HG02678 (cell line): ENCODE results near the gene PTPRC.
"Not testable (repeated sequence)": the region's sequence is repeated elsewhere in the genome, so short reads cannot be mapped to it uniquely, and the experiment has no call there.

Experiments used
- ATAC-seq: cut with Tn5 transposase; IDR thresholded peaks from one replicate; pipeline ENCODE4 v1.9.1; 2021; ENCODE audit warnings: mild to moderate bottlenecking, moderate library complexity; ENCODE audit not compliant: unreplicated experiment

The PTPRC gene, protein sequence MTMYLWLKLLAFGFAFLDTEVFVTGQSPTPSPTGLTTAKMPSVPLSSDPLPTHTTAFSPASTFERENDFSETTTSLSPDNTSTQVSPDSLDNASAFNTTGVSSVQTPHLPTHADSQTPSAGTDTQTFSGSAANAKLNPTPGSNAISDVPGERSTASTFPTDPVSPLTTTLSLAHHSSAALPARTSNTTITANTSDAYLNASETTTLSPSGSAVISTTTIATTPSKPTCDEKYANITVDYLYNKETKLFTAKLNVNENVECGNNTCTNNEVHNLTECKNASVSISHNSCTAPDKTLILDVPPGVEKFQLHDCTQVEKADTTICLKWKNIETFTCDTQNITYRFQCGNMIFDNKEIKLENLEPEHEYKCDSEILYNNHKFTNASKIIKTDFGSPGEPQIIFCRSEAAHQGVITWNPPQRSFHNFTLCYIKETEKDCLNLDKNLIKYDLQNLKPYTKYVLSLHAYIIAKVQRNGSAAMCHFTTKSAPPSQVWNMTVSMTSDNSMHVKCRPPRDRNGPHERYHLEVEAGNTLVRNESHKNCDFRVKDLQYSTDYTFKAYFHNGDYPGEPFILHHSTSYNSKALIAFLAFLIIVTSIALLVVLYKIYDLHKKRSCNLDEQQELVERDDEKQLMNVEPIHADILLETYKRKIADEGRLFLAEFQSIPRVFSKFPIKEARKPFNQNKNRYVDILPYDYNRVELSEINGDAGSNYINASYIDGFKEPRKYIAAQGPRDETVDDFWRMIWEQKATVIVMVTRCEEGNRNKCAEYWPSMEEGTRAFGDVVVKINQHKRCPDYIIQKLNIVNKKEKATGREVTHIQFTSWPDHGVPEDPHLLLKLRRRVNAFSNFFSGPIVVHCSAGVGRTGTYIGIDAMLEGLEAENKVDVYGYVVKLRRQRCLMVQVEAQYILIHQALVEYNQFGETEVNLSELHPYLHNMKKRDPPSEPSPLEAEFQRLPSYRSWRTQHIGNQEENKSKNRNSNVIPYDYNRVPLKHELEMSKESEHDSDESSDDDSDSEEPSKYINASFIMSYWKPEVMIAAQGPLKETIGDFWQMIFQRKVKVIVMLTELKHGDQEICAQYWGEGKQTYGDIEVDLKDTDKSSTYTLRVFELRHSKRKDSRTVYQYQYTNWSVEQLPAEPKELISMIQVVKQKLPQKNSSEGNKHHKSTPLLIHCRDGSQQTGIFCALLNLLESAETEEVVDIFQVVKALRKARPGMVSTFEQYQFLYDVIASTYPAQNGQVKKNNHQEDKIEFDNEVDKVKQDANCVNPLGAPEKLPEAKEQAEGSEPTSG (N-terminal part only)

GRCh38 chr1:198638894-198639635 is at the start of gene PTPRC:
Gene PTPRC, plus strand, starts transcription at chr1:198639040. Its CDS starts 229 bp downstream, at chr1:198639269.
- ATAC-seq = peak; percentile 67

- ATAC-seq = no peak
These were observed 48.4 kb upstream of the PTPRC start for GRCh38 chr1:198590454-198590853.

DNA sequence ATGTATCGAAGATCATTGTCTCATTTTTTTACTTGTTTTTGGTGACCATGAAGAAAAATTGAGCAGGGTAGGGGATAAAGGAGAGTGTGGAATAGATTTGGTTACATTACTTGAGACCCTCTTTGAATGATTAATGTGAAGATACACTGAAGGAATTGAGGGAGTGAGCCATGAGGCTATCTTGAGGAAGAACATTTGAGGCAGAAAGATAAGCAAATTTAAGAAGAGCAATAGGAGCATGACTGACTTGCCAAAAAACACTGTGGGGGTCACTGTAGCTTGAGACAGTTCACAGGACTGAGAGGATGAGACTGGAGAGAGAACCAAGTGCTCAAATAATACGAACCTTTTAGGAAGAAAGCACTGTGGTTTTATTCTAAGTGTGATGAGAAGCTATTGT is 43.1 kb upstream of the PTPRC start:
- no peak for ATAC-seq

GRCh38 chr1:198597690-198598430 is 41.0 kb upstream of the PTPRC start:
- ATAC-seq = peak; percentile 45

GRCh38 chr1:198598796-198599321 is 40.0 kb upstream of the PTPRC start:
- peak; percentile 66 for ATAC-seq

- ATAC-seq = no peak
These were observed 39.1 kb upstream of the PTPRC start for GRCh38 chr1:198599749-198600148.

GRCh38 chr1:198600906-198601305 is 37.9 kb upstream of the PTPRC start:
- ATAC-seq = no peak

DNA sequence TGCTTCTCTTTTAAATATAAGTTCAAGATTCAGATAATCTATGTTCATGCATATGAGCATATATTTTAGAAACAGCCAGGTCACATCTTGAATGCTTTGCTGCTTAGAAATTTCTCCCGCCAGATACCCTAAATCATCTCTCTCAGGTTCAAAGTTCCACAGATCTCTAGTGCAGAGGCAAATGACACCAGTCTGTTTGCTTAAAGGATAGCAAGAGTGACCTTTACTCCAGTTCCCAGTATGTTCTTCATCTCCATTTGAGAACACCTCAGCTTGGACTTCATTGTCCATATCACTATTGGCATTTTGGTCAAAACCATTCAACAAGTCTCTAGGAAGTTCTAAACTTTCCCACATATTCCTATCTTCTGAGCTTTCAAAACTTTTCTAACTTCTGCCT is 37.5 kb upstream of the PTPRC start:
- ATAC-seq = not testable (repeated sequence)

DNA sequence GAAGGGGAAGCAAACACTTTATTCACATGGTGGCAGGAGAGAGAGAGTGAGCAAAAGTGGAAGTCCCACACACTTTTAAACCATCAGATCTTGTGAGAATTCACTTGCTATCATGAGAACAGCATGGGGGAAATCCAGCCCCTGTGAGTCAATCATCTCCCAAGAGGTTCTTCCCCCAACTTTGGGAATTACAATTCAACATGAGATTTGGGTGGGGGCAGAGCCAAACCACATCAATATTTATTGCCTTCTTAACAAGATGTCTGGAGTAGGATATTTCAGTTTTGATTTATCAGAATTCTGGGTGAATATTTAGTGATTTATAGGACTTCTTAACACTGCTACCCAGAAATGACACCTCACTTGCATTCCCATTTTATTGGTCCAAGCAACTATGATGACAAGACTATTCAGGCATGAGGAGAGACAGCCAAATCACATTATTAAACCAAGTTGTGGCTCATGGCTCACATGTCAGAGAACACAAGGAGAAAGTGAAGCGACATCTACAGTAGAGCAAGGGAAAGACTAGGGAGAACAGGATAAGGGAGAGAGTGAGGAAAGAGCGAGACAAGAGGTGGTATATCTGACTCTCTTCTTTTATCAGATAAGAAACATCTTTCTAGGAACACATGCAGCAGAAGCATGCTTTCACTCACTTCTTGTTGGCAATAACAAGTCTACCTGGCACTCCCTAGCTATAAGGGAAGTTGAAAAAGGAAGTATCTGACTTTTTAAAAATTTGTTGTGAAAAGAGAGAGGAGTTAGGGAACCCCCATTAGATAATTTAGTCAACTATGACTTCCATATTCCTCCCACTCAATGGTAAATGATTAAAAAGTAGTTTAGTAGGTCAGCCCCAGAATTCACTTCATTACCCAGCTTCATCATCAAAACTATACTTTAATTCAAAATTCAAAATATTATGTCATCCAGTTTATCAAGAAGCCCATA is 36.6 kb upstream of the PTPRC start:
- ATAC-seq = no peak

- ATAC-seq = no peak
These were observed 33.9 kb upstream of the PTPRC start for GRCh38 chr1:198604975-198605374.

DNA sequence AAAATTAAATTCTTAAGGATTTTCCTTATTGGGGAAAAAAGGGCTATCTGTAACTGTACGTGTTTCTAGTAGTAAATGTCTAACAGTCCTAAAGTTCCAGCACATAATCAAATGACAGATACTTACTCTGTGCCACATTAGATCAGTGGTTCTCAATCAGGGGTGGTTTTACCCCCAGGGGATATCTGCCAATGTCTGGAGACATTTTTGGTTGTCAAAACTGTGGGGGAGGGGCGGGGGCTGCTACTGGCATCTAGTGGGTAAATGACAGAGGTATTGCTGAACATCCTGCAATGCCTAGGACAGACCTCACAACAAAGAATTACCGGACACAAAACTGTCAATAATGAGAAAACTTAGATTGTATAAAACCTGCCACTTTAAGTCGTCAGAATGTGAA is 33.4 kb upstream of the PTPRC start:
- no peak for ATAC-seq

DNA sequence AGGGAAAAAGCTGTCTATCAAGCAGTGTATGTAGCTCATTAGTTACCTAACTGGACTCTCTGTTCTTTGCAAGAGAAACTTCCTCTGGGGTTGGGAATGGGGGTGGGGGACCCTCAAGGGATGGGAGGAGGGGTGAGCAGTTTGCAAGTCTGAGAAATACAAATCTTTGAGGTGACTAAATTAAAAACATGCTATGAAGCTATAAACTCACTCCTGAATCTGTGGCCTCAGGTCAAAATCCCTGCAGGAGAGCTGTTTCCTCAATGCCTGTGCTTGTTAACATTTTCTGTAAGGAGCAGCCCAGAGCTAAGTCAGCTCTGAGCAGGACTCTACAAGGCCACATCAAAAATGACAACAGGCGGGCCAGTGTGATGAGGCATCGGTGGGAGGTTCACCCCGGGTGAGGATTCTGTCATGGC is 32.8 kb upstream of the PTPRC start:
- no peak for ATAC-seq

GRCh38 chr1:198607714-198608113 is 31.1 kb upstream of the PTPRC start:
- no peak for ATAC-seq

DNA sequence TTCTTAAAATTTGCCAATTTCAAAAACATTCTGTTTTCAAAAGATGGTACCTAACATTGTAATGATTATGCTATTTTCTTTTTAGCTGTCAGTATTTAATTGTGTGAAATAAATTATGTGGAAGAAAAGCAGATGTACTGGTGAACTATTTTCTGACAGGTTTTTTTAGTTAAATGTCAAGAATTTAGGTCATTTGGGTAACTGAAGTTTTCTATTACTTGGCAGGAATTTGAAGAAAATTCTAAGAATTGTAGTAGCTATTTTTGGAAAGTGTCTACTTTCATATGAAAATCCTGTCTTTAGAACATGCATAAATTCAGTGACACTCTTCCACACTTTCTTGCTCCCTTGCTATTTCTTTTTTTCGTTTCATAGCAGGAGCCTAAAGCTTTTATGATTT is 28.5 kb upstream of the PTPRC start:
- no peak for ATAC-seq

DNA sequence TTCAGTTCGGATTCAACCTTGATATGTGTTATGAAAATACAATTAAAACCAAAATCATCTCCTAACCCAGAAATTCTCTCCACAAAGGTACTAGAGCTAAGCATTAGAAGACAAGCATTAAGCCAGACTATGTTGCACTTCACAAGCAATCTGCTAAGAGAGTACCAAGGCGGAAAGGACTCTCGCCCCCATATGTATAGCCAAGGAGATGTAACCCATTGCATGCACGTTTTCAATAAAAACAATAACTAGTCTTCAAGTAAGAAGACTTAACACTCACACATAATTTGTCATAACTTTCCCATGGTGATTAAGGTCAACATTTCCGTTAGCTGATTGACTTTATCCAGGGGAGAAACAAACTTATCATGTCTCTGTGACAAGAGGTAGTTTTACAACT is 27.6 kb upstream of the PTPRC start:
- ATAC-seq = no peak

DNA sequence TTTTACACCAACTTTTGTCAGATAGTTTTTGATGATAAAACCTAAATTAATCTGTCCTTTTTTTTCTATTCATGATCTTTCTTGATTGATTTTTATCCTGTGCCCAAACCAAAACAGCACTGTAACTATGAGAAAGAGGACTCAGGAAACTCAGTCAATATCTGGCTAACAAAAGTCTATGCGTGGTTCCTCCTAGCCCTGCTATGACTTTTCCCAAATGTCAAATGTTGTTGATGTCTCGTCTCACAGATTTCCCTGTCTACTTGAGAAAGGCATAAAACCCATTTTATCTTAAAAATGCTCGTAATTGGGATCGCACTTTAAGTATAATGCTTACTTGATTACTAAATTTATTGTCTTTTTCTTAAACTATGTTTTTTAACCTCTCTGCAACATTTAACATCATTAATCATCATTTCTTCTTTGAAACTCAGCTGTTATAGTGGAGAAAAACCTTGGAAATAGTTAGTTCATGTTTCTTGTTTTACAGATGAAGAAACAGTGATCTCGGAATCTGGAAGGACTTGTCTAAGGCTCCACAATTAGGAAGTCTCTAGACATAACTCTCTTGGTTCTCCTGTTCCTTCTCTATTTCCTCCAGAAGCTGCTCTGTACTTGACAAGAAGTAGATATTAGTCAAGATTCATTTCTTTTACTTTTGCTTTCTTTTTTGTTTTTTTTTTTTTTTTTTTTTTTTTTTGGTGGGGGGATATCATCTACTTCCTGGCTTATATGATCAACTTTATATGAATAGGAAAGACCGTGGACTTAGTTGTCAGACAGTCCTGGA is 26.2 kb upstream of the PTPRC start:
- ATAC-seq = peak; percentile 56

DNA sequence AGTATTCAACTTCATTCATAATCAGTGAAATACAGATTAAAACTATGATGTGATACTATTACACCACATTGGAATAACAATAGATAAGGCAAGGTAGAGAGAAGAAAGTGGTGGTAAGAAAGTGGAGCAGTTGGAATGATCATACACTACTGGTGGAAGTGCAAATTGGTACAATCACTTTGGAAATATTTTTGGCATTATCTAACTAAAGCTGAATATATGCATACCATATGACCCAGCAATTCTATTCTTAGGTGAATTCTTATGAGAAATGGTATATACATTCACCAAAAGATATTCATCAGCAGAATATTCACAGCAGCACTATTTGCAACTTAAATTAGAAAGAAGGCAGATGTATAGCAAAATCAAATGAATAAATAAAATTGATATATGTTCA is 21.4 kb upstream of the PTPRC start:
- no peak for ATAC-seq
